ENCODE data around the gene NLRP10.
A peak's percentile ranks its signal among the peaks of the same experiment; 100 is the strongest.
"Not testable (repeated sequence)": the region's sequence is repeated elsewhere in the genome, so short reads cannot be mapped to it uniquely, and the experiment has no call there.

The NLRP10 gene, protein sequence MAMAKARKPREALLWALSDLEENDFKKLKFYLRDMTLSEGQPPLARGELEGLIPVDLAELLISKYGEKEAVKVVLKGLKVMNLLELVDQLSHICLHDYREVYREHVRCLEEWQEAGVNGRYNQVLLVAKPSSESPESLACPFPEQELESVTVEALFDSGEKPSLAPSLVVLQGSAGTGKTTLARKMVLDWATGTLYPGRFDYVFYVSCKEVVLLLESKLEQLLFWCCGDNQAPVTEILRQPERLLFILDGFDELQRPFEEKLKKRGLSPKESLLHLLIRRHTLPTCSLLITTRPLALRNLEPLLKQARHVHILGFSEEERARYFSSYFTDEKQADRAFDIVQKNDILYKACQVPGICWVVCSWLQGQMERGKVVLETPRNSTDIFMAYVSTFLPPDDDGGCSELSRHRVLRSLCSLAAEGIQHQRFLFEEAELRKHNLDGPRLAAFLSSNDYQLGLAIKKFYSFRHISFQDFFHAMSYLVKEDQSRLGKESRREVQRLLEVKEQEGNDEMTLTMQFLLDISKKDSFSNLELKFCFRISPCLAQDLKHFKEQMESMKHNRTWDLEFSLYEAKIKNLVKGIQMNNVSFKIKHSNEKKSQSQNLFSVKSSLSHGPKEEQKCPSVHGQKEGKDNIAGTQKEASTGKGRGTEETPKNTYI

DNA sequence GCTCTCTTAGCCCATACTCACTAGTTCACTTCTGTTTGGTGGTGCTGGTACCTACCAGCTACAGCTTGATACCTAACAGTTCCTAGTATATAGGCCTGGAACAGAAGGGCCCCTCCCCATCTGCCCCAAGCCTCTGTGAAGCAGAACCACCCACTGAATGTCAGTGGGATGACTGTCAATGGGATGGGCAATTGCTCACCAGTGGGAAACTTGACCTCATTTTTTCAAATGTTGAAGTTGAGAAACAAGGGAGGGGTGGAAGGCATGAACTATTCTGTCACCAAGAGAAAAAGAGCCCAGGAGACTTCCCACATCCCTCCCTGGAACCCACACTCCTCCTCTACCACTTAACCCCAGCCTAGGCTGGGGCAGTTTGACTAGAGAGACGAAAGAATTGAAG lies at the start of gene NLRP10:
NLRP10 (minus strand) TSS at position 62 of the 400 bp plus-strand sequence. CDS start 1,952 bp downstream, outside the sequence.
- DNase-seq, result no peak

DNA sequence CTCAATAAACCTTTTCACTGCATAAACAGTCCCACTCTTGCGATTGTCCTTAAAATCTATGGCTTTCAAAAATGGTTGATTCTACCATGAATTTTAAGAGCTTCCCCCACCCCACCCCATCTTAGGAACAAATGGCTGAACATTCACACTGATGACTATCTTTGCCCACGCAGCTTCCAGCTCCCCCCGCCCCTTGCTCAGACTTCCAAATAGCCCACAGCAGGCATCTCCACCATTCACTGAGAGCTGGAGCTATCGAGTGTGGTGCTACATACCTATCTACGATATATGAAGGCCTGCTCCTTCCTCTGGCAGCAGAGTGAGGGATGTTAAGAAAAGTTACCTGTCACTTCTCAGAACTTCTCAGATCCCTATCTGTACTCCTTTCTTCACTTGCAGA lies 48.6 kb upstream of the NLRP10 start:
- DNase-seq, result no peak

DNA sequence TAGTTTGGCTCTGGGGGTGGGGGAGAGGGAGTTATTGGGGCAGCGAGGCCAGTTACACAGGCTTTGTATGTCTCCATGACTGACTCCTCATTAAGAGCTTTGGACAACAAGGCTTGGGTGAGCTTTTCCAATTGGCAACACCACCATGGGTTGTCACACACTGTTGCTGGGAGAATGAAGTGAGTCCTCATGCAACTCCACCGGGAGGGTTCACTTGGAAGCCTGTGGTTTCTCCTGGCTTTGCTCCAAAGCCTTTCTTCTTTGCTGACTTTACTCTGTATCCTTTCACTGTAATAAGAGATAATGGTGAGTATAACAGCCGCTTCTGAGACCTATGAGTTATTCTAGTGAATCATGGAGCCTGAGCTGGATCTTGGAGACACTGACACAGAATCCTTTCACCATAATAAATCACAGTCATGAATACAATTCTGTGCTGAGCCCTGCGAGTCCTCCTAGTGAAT lies 46.8 kb upstream of the NLRP10 start:
- DNase-seq, result no peak

DNA sequence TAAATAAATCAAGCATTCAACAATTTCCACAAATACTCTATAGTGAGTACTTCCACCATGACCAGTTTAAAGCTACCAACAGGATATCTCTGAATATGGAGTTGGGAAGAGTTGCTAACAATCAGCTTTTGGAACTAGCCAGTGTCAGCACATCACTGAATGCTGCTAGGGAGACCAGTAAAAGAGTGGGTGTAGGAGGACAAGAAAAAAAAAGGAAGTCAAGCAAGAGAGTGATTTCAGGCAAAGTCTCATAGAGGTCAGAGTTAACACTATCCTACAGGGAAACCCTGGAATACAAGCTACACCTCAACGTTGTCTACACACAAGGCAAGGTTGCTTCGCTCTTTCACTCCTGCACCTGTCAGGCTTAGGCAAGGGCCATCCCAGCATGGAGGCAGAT lies 46.1 kb upstream of the NLRP10 start:
- DNase-seq, result no peak

DNA sequence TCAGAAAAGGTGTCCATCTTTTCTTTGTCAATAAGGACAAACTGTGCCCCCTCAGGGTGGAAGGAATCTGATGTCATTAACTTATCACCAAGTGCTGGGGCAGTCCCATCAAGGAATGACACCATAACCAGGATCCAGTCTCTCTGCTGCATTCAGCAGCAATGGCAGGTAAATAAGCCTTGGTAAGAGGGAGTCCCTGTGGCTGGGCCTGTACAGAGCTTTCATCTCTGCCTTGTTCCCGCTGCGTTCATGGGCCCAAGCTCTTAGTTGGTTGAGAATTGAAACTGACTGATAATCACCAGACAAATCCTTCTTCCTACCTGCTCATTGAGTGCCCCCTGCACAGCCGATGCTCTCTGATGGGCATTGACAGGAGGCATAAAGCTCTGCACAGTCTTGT lies 44.6 kb upstream of the NLRP10 start:
- no peak for DNase-seq

DNA sequence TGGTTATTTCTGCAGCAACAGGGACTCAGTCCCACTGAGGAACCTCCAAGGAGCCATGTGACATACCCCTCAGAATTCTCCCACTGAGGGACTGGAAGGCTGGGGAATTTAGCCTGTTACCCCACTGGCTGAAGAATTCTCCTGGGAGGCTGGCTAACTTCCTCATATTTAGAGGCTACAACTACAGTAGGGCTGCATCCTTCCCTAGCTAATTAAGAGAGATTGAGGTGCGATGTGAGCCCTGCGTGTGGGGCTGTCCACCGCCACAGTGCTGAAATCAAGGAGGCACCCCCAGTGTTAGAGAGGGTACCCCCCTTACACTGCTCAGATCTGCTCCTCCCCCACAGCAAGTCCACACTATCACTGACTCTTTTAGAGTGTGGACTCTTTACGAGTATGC lies 43.0 kb upstream of the NLRP10 start:
- no peak for DNase-seq

DNA sequence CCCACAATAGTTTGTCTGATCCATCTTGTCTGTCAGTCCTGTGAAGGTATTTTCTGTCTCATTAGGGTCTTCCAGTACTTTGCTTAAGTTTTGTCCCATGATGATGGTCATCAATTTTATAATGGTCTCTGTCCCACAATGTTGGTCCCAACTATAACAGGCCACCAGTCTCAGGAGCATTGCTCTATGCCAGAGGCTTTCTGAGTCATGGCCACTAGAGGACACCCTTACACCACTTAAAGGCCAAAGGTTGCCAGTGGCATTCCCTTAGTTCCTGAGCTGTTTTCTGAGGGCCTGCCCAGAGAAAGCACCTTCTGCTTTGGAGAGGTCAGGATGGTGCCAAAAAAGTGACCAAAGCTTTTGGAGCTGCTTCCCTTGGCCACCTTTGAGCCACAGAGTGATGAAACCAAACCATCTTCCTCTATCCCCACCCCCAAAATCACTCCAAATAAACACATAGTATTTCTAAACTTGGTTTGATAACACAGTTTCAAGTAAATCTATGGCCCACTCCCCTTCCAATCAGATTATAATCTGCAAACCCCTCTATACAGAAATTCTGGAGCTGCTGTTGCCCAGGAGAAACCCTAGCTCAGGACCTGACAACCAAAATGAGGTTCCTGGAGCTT lies 41.2 kb upstream of the NLRP10 start:
- DNase-seq, result peak; percentile 15

DNA sequence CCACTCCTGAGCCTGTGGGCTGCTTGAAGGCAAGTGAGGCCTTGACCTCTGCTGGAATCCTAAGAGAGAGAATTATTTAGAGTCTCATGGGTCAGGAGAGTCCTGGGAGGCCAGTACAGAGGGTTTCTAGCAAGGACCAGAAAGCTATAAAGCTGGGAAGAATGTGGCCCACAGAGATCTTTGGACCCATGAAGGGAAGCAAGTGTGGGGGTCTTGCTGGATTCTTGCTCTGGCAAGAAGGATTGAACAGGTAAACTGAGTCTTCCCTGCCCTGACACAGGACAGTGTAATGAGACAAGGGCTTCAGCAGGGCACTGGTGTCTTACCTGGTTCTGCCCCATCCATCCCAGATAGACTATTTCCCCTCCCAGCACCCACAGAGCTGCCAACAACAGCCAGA lies 40.3 kb upstream of the NLRP10 start:
- DNase-seq, result no peak

DNA sequence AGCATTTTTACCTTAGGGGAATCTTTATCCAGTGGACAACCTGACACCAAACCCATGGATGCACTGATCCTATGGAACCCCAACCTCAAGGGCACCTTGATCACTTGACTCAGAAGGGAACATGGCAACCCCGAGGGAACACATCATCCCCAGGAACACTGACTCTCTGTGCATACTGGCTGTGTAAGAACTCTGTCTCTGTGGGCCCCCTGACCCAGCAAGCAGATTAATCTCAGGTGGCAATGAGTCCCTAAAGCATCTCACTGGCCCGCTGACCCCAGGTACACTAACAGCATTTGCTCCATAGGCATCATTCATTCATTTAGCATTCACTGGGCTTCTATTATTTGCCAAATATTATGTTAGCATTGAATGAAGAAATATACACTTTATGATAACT lies 38.8 kb upstream of the NLRP10 start:
- DNase-seq, result no peak

DNA sequence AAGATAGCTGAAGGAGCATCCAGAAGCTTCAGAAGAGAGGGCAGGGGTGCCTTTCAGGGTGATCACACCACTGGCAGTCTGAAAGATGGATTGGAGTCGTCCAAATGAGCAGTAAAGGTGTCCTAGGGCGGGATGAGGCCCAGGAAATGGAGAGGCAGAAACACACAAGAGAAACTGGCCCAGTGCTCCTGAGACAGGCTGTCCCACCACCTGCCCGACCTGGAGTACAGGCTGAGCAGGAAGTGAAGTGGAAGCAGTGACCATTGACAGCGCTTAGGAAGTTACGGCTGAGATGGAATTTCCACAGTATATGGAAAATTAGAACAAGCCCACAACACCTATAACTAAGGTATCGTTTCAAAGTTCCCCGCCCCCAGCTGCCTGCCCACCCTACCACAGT lies 37.9 kb upstream of the NLRP10 start:
- no peak for DNase-seq

DNA sequence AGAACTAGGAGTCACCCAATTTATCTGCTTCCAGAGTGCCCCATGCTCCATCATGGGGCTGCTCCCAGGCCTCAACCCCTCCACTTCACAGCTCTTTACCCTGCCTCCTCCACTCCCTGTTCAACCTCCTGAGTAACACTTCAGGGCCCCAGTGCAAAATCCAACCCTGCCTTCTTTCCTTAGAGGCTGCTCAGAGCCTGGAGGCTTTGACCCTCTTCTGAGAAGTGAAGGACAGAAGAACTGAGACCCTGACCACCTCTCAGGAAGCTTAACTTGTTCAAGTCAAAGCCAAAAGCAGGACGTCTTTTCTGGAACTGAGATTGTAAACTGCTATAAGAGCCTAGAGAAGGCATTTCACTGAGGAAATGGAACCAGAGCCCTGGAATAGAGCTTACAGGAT lies 37.4 kb upstream of the NLRP10 start:
- no peak for DNase-seq

DNA sequence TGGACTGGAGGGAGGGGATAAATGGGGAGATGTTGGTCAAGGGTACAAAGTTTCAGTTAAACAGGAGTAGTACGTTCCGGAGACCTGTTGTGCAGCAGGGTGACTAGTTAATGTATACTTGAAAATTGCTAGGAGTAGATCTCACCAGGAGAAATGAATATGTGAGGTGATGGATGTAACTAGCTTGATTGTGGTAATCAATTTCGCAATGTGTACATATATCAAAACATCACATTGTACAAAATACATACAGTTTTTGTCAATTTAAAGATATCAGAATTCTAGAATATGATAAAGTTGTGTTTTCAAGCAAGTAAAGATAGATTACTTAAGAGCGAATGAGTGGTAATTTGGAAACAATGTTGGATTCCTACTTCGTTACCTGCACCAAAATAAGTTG lies 35.1 kb upstream of the NLRP10 start:
- DNase-seq, result no peak

DNA sequence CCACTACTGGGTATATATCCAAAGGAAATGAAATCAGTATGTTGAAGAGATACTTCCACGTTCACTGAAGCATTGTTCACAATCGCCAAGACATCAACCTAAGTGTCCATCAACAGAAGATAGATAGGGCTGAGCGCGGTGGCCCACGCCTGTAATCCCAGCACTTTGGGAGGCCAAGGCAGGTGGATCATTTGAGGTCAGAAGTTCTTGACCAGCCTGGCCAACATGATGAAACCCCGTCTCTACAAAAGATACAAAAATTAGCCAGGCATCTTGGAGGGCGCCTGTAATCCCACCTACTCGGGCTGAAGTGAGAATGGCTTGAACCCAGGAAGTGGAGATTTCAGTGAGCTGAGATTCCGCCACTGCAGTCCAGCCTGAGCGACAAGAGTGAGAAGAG lies 34.5 kb upstream of the NLRP10 start:
- DNase-seq, result no peak

DNA sequence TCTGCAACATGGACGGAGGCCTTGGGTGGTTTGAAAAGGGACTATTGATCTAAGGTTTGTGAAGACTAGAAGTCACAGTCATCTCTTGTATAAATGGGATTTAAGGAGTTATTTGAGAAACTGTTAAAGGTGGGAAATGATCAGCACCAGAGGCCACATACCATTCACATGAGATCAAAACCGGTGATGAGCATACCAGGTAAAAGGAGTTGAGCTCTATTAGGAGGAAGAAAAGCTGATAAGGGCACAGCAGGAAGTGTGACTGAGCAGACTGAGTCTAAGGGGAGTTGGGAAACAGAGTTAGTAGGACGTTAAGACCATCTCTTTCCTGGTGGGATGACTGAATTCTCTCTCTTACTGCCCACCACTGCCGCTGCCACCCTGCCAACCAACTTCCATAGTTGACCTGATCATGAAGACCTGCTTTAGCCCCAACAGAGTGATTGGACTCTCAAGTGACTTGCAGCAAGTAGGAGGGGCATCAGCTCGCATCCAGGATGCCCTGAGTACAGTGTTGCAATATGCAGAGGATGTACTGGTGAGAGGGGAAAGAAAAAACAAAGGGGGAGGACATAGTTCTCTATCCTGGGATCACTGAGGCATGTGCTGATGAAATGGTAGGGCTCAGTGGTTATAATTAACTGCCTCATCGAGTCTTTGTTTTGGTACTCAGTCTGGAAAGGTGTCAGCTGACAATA lies 29.5 kb upstream of the NLRP10 start:
- DNase-seq, result no peak

DNA sequence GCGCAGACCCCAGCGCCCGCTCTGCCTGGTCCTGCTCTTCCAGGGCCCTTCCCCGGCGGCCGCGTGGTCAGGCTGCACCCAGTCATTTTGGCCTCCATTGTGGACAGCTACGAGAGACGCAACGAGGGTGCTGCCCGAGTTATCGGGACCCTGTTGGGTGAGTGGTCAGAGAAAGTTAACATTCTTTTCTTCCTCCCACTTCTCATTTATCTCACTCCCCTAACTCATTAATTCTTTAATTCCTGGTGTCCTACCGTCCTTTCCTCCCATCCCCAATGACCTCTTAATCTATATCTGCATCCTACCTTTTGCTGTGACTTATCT lies 22.3 kb upstream of the NLRP10 start:
- DNase-seq, result not testable (repeated sequence)

DNA sequence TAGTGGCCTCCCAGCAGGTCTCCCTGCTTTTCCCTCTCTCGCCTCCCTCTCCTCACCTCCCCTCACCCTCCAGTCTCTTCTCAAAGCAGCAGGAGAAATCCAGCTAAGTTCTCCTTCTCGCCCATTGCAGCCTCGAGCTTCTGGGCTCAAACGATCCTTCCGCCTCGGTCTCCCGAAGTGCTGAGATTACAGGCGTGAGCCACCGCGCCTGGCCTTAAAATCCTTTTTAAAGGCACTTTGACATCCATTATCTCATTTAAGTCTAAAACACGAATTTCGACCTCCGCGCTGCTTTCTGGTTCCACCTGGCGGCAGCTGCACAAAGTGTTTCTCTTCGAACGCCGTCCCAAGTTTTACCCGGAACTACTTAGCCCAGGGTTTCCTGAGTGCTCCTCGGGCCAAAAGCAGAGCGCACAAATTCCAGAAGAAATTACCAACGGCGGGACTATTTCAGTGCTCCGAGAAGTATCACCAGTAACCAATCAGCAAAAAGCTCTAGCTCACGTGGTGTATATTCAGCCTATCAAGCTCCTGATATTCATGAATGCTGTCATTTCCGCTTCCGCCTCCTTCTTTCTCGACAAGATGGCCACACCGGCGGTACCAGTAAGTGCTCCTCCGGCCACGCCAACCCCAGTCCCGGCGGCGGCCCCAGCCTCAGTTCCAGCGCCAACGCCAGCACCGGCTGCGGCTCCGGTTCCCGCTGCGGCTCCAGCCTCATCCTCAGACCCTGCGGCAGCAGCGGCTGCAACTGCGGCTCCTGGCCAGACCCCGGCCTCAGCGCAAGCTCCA lies 21.7 kb upstream of the NLRP10 start, which contains the start of gene EIF3F:
EIF3F (plus strand) TSS at position 570 of the 792 bp plus-strand sequence; CDS start at position 586, 16 bp downstream.
- peak; percentile 82 for DNase-seq

DNA sequence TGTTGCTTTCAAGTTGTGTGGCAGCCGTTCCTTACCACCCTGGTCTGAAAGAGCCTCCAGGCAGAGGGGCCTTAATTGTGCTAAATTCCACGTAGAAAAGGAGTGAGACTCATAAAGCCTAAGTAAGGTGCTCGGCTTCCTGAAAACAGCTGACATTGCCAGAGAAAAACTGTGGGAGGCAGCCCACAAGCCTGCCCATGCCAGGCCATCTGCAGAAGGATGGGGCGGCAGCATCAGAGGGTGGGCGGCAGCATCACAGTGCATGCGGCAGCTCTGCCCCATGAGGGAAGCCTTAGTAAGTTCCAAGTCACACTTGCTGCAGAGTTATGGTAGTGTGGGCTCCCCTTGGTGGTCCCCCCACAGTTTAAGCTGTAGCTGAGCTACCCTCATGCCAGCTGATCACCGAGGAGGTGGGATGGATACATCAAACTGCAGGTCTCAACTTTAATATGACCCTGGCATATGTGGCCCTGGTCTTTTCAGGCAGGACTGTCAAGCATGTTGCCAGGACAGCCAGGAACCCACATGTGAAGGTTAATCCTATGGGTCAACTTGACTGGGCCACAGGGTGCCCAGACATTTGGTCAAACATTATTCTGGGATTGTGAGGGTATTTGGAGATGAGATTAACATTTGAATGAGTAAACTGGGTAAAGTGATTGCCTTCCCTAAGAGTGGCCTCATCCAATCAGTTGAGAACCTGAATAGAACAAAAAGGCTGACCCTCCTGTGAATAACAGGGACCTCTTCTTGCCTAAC lies 18.8 kb upstream of the NLRP10 start:
- DNase-seq, result no peak

DNA sequence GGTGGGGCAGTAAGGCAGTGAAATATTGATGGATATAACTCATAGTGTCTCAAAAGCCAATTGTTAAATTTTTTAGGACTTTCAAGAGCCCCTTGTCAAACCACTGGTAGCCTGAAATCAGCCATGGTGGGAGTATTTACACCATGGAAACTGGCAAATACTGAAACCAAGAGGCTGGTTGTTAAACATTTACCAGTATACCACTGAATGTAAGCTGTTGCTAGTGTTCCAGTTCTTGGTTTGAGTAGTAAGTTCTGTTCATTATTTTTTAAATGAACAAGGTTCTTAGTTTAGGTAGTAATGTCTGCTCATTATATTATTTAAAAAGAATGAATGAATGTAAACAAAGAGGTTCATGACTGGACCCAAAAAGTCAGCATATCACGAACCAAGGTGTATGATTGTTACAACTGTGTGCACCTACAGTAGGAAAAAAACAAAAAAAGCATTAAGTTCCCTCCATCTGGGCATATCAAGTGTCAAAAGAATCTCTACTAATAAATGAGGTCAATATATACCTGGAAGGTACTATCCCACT lies 17.4 kb upstream of the NLRP10 start:
- no peak for DNase-seq

DNA sequence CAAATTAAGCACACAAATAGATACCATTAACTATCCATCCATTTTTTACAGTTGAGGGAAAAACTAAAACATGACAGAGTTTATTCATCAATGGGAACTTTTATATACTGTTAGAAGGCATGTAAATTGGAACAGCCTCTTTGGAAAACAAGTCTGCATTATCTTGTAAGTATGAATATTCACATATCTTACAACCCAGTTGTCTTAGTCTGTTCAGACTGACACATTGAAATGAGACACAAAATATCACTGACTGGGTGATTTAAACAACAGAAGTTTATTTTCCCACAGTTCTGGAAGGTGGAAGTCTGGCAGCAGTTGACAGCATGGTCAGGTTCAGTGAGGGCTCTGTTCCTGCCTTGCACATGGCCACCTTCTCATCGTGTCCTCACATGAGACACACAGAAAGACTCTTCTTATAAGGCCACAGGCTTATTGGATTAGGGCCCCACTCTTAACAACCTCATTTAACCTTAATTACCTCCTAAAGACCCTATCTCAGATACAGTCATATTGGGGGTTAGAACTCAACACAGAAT lies 16.4 kb upstream of the NLRP10 start:
- no peak for DNase-seq

DNA sequence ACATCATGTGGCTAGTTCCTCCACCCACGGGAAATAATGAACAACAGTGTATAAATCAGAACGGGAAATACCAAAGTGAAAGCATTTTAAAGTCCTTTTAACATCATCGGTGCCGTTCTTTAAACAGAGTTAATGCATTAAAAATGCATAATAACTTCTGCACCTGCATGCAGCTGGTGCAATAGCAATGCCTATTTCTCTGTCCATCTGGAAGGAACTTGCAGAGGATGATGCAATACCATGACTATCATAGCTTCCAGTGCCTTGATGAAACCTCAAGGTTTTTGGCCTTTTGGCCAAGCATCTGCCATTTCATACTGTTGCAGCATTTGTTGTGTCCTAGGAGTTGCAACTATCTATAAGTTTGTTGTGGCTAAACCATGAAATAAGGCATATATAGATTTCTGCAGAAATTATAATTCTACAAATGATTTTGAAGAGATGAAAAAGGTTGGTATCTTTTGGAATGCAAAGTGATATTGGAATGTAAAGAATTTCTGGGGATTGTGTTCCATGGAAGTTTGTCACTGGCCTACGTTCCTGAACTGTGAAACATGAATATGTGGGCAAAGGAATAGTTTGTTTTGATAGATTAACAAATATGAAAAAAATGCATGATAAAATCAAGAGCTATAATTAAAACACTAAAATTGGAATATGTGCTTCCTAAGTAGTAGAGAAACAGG lies 12.1 kb upstream of the NLRP10 start:
- no peak for DNase-seq

DNA sequence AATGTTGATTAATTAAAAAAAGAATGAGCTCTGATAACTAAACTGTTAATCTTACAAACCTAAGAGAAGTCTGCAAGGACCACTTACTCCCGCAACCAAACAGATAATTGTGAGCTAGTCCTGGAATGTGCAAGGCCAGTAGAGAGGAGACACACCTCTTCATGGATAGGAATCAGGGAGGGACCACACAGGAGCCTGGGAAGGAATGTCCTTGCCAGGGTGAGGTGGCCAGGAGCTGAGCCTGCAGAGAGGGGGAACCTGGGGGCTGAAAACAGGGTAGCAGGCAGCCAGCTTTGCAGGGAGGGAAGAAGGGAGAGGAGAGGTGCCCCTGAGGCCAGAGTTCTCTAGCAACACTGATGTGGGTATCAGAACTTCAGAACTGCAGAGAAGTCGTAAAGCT lies 9.4 kb upstream of the NLRP10 start:
- DNase-seq, result no peak

Data from stimulated activated CD4-positive, alpha-beta T cell treated with anti-CD3 and anti-CD28 coated beads, Interleukin-4, amount 100 ng/mL, for 1 hour (primary cell).